HepG2 (cell line): ENCODE measurements around the gene FANCD2. TPM values are rescaled to one million over a fixed set of nuclear protein-coding genes. Genes with fewer than 3 reads are reported as not detected.

ENCODE experiments used
- ATAC-seq: fragments of 200-7000 bp; cut with Tn5 transposase; 3 replicates; pipeline ENCODE4 v1.9.1; 2020; ENCODE audit warnings: mild to moderate bottlenecking, moderate library complexity
- BruUV-seq: library from RNA; stranded (reverse); fragments of 400-500 nt; replicated peaks from 2 replicates; lab custom pipeline; 2021; lab: Mats Ljungman, UMichigan
- CTCF ChIA-PET: fragments of 300-600 bp; formaldehyde crosslinking; extraction: SDS; loops from one replicate; lab custom pipeline; 2021; ENCODE audit warnings: low total read pairs, inconsistent platforms, low intra/inter-chr PET ratio; lab: Yijun Ruan, JAX
- POLR2A ChIA-PET: fragments of 350-600 bp; sonication (Branson Sonifier 250); formaldehyde crosslinking; loops from one replicate; lab custom pipeline; 2020; ENCODE audit warnings: antibody characterized with exemption, inconsistent platforms; lab: Yijun Ruan, JAX
- DNase-seq: peaks from one replicate; pipeline ENCODE4 v3.0.0-alpha.2; 2015; ENCODE audit warnings: low spot score
- FAIRE-seq: peaks from 3 replicates; lab custom pipeline; 2011; peaks lifted over from hg19 to GRCh38; lab: Jason Lieb, UNC
- H2AFZ ChIP-seq: one replicate; pipeline ENCODE4 v1.6.1; 2011; ENCODE audit warnings: low read length, inconsistent platforms
- H3K27ac ChIP-seq: fragments of 300-600 bp; 3 replicates; pipeline ENCODE4 v1.8.0; 2011; ENCODE audit warnings: mixed run types, mild to moderate bottlenecking, mixed read lengths, low read length, inconsistent platforms; ENCODE audit not compliant: insufficient read depth; ENCODE audit errors: extremely low read length
- H3K27me3 ChIP-seq, 2 experiments: fragments of 200-600 bp in 1 of 2; 2 replicates in 1 of 2; 3 replicates in 1 of 2; pipeline versions ENCODE4 v1.6.0 to v1.8.0; 2011; ENCODE audit warnings: low read length in 2 of 2, mild to moderate bottlenecking in 2 of 2, moderate library complexity in 2 of 2, inconsistent platforms in 1 of 2; ENCODE audit not compliant: insufficient read depth in 2 of 2, control insufficient read depth in 1 of 2
- H3K36me3 ChIP-seq, 2 experiments: fragments of 200-600 bp in 1 of 2; replicated peaks in 1 of 2; 2 replicates in 1 of 2; 3 replicates in 1 of 2; pipeline versions ENCODE4 v1.5.1 to v1.8.0; 2011; ENCODE audit warnings: low read length in 2 of 2, inconsistent platforms in 1 of 2; ENCODE audit not compliant: insufficient read depth in 2 of 2, control insufficient read depth in 1 of 2
- H3K4me1 ChIP-seq: 2 replicates; pipeline ENCODE4 v1.5.1; 2012; ENCODE audit warnings: low read length, inconsistent platforms; ENCODE audit not compliant: insufficient read depth
- H3K4me2 ChIP-seq: 2 replicates; pipeline ENCODE4 v1.6.0; 2011; ENCODE audit warnings: low read depth, low read length, inconsistent platforms
- H3K4me3 ChIP-seq, 3 experiments: fragments of 200-600 bp in 1 of 3; sonication (generic), shearing (Covaris generic) in 1 of 3; replicated peaks in 1 of 3; 2 replicates each; pipeline ENCODE4 v1.5.1; 2011 to 2016; ENCODE audit warnings: low read length in 3 of 3, inconsistent platforms in 2 of 3, low read depth in 2 of 3, mild to moderate bottlenecking in 2 of 3, control low read depth in 1 of 3, mixed read lengths in 1 of 3; ENCODE audit not compliant: insufficient read depth in 1 of 3
- H3K79me2 ChIP-seq: one replicate; pipeline ENCODE4 v1.6.1; 2011; ENCODE audit warnings: low read length, inconsistent platforms; ENCODE audit not compliant: insufficient read depth
- H3K9ac ChIP-seq: 2 replicates; pipeline ENCODE4 v1.6.0; 2011; ENCODE audit warnings: mild to moderate bottlenecking, low read depth, low read length, inconsistent platforms; ENCODE audit not compliant: insufficient read depth
- H3K9me3 ChIP-seq: 2 replicates; pipeline ENCODE4 v1.5.1; 2012; ENCODE audit warnings: mild to moderate bottlenecking, low read length
- H4K20me1 ChIP-seq: 2 replicates; pipeline ENCODE4 v1.6.0; 2011; ENCODE audit warnings: inconsistent platforms, mild to moderate bottlenecking, low read length, moderate library complexity; ENCODE audit not compliant: insufficient read depth
- AGO1 ChIP-seq: fragments of 200-400 bp; formaldehyde crosslinking; IDR thresholded peaks from 2 replicates; pipeline ENCODE4 v1.6.1; 2017; ENCODE audit warnings: mild to moderate bottlenecking, low read depth, low read length, moderate library complexity; ENCODE audit not compliant: poor library complexity, severe bottlenecking
- ARID2 ChIP-seq: sonication (generic); formaldehyde crosslinking; IDR thresholded peaks from 2 replicates; pipeline ENCODE4 v1.8.1; 2022; ENCODE audit warnings: mild to moderate bottlenecking, missing genetic modification reagents, borderline replicate concordance
- FOSL2 ChIP-seq: sonication (generic); formaldehyde crosslinking; IDR thresholded peaks from 2 replicates; pipeline ENCODE4 v1.4.0; 2020; ENCODE audit warnings: missing genetic modification reagents
- FOXK1 ChIP-seq: sonication (generic); formaldehyde crosslinking; IDR thresholded peaks from 2 replicates; pipeline ENCODE4 v1.4.0; 2020; ENCODE audit warnings: low read depth, missing genetic modification reagents, borderline replicate concordance
- JUND ChIP-seq: sonication (generic); formaldehyde crosslinking; IDR thresholded peaks from 2 replicates; pipeline ENCODE4 v1.8.0; 2022; ENCODE audit warnings: mild to moderate bottlenecking, missing genetic modification reagents
- NFRKB ChIP-seq: fragments of 450-650 bp; IDR thresholded peaks from 2 replicates; pipeline ENCODE4 v1.6.1; 2017
- POLR2A ChIP-seq, 2 experiments: IDR thresholded peaks; 2 replicates each; pipeline ENCODE4 v1.6.1; 2011; ENCODE audit warnings: low read depth in 2 of 2, low read length in 2 of 2, mild to moderate bottlenecking in 1 of 2, moderate library complexity in 1 of 2; ENCODE audit not compliant: insufficient read depth in 1 of 2
- RBFOX2 ChIP-seq: fragments of 200-400 bp; formaldehyde crosslinking; IDR thresholded peaks from 2 replicates; pipeline ENCODE4 v1.6.1; 2017; ENCODE audit warnings: low read depth, mild to moderate bottlenecking, low read length
- THYN1 ChIP-seq: sonication (generic); formaldehyde crosslinking; IDR thresholded peaks from 2 replicates; pipeline ENCODE4 v1.8.1; 2023; ENCODE audit warnings: low read depth, mild to moderate bottlenecking, moderate library complexity, missing genetic modification reagents, borderline replicate concordance
- ZBTB7B ChIP-seq: sonication (generic); formaldehyde crosslinking; IDR thresholded peaks from 2 replicates; pipeline ENCODE4 v1.4.0; 2020; ENCODE audit warnings: missing genetic modification reagents
- ZFP62 ChIP-seq: sonication (generic); formaldehyde crosslinking; IDR thresholded peaks from 2 replicates; pipeline ENCODE4 v1.4.0; 2020; ENCODE audit warnings: missing genetic modification reagents
- ZNF101 ChIP-seq: sonication (generic); formaldehyde crosslinking; IDR thresholded peaks from 2 replicates; pipeline ENCODE4 v1.4.0; 2020; ENCODE audit warnings: mild to moderate bottlenecking, low read depth, missing genetic modification reagents, borderline replicate concordance
- ZNF674 ChIP-seq: sonication (generic); formaldehyde crosslinking; IDR thresholded peaks from 2 replicates; pipeline ENCODE4 v1.5.0; 2020; ENCODE audit warnings: low read depth, mild to moderate bottlenecking, missing genetic modification reagents
- ZNF737 ChIP-seq: sonication (generic); formaldehyde crosslinking; IDR thresholded peaks from 2 replicates; pipeline ENCODE4 v1.5.0; 2020; ENCODE audit warnings: missing genetic modification reagents, mild to moderate bottlenecking, borderline replicate concordance
- WGBS: methylation state at CpG from one replicate; pipeline ENCODE4 v1.1.6; 2017; ENCODE audit warnings: low lambda C conversion rate; 5-methylcytosine and 5-hydroxymethylcytosine counted together
- in situ Hi-C: cut with HindIII; loops from 2 replicates; pipeline ENCODE4 v1.10.0; 2017; ENCODE audit warnings: low pct_unique_long_range_greater_than_20kb; ENCODE audit not compliant: extremely low pct_ligation_motif_present
- intact Hi-C: fragments of 100-400 bp; cut with micrococcal nuclease; formaldehyde crosslinking; loops from one replicate; pipeline ENCODE4 v1.10.0; 2022; ENCODE audit not compliant: unreplicated experiment
- polyA plus RNA-seq, 8 experiments: library from polyadenylated mRNA; depleted of rRNA in 3 of 8; stranded (reverse) in 7 of 8; unstranded in 1 of 8; fragments of >200 nt; fragmentation: Illumina TruSeq in 4 of 8; extraction: Trizol in 4 of 8; gene quantifications; 2 replicates each; pipeline versions ENCODE4 v1.2.1 to v1.2.3, GENCODE V29; 2011 to 2016; ENCODE audit warnings: low read depth in 4 of 8, missing spikeins in 1 of 8, mixed read lengths in 1 of 8; ENCODE audit not compliant: insufficient read depth in 1 of 8
- total RNA-seq, 5 experiments: library from RNA; depleted of rRNA; stranded (reverse); fragments of >200 nt; fragmentation: Illumina TruSeq; extraction: Trizol; gene quantifications; 2 replicates each; pipeline ENCODE4 v1.2.3, GENCODE V29; 2016; ENCODE audit warnings: low read depth in 1 of 5
- TF ChIP-seq, protein P1 (sequence below): sonication (generic); formaldehyde crosslinking; conservative IDR thresholded peaks from 2 replicates; pipeline ENCODE4 v1.5.0; 2020; ENCODE audit warnings: missing genetic modification reagents
- TF ChIP-seq, protein P2 (sequence below): sonication (generic); formaldehyde crosslinking; IDR thresholded peaks from 2 replicates; pipeline ENCODE4 v1.9.0; 2021; ENCODE audit warnings: missing genetic modification reagents, borderline replicate concordance

Gene FANCD2
- total and polyA plus RNA-seq, 2 of the 13 experiments (the other 11 are each of a cell fraction or from before 2014, with no cell fraction given), result 10.1 to 42.0 TPM

DNA sequence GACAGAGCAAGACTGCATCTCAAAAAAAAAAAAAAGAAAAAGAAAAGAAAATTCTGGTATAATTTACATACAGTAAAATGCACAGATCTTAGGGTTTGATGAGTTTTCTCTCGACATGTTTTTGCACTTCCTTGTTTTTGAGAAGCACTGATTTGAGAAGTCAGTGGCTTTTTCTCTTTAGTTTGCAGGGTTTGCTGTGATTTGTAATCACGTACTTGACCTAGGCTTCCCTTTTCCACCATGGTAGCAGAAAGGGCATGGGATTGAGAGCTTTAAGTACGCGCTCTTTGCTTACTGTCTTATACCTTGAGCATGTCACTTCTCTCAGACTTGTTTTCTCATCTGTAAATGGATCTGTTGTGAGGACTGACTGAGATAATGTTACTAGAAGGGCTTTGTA lies 119.4 kb downstream of the FANCD2 start:
- H3K4me1 ChIP-seq, result peaks cover 45% of the 10 kb centered on the region
- peaks cover 49% of the 10 kb centered on the region for H3K79me2 ChIP-seq
- in situ Hi-C loops, result no loop called here
- intact Hi-C loops, result no loop called here
- CTCF ChIA-PET, result no interaction called here
- BruUV-seq, result no TSS peak
- H3K9ac ChIP-seq, result no peak overlapping the region
- H3K27ac ChIP-seq, result no peak overlapping the region
- 89% methylated on average over 4 of the region's 4 CpGs for WGBS
- TF ChIP-seq, protein P1, sequence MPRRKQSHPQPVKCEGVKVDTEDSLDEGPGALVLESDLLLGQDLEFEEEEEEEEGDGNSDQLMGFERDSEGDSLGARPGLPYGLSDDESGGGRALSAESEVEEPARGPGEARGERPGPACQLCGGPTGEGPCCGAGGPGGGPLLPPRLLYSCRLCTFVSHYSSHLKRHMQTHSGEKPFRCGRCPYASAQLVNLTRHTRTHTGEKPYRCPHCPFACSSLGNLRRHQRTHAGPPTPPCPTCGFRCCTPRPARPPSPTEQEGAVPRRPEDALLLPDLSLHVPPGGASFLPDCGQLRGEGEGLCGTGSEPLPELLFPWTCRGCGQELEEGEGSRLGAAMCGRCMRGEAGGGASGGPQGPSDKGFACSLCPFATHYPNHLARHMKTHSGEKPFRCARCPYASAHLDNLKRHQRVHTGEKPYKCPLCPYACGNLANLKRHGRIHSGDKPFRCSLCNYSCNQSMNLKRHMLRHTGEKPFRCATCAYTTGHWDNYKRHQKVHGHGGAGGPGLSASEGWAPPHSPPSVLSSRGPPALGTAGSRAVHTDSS, result no peak
- TF ChIP-seq POLR2A (IDR thresholded peaks at IDR 0.05; ENCODE audit: insufficient read depth in 1 of 2, low read depth in 2 of 2, low read length in 2 of 2) (0 out of 4 replicates have a peak, but pooled peaks of 1 of the 2 experiments have one; percentile 18), RBFOX2 (0 out of 2 replicates have a peak, but pooled peaks have one; percentile 16), ZBTB7B (CRISPR knock-in tag) (no peak)
- DNase-seq (no peak), ATAC-seq (no peak), FAIRE-seq (no peak)
- no peak overlapping the region for H2AFZ ChIP-seq
- no peak overlapping the region for H3K4me3 ChIP-seq
- peaks cover 29% of the 10 kb centered on the region for H4K20me1 ChIP-seq
- H3K4me2 ChIP-seq, result peak overlapping the region; percentile 20; the same call in 1 of the 2 replicates
- POLR2A ChIA-PET, result interaction anchor here (1.3 kb wide), 1 partner anchor 40 kb away, joined by 3 read pairs; no protein-coding TSS in a partner anchor
- peaks cover 12 to 28% of the 10 kb centered on the region in 2 experiments; a peak in 4 of 5 replicates for H3K36me3 ChIP-seq
- H3K27me3 ChIP-seq, result no peaks in the 10 kb centered on the region
- H3K9me3 ChIP-seq, result no peaks in the 10 kb centered on the region

DNA sequence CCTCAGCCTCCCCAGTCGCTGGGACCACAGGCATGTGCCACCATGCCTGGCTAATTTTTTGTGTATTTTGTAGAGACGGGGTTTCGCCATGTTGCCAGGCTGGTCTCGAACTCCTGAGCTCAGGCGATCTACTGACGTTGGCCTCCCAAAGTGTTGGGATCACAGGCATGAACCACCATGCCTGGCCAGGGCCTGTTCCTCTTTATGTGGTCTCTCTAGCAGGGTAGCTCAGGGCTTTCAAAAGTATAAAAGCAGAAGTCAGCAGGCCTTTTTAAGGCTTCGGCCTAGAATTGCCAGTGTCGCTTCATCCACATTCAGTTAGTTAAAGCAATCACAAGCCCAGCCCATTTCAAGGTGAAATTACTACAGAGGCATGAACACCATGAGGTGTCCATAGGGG lies 123.0 kb downstream of the FANCD2 start:
- H3K36me3 ChIP-seq, result peaks cover 14 to 43% of the 10 kb centered on the region in 2 experiments; a peak in 4 of 5 replicates
- no peak for DNase-seq
- peaks cover 11% of the 10 kb centered on the region for H4K20me1 ChIP-seq
- in situ Hi-C loops (no loop called here), intact Hi-C loops (no loop called here)
- H3K4me3 ChIP-seq, result no peak overlapping the region
- ChIA-PET CTCF (no interaction called here), POLR2A (no interaction called here)
- H3K9ac ChIP-seq, result no peak overlapping the region
- no peak for FAIRE-seq
- H3K4me1 ChIP-seq, result peaks cover 22% of the 10 kb centered on the region
- ATAC-seq, result no peak
- no peak overlapping the region for H3K27ac ChIP-seq
- BruUV-seq, result no TSS peak
- no peak overlapping the region for H2AFZ ChIP-seq
- no peaks in the 10 kb centered on the region for H3K9me3 ChIP-seq
- H3K79me2 ChIP-seq, result peaks cover 25% of the 10 kb centered on the region
- no peak overlapping the region for H3K4me2 ChIP-seq
- 97% methylated on average over 8 of the region's 8 CpGs for WGBS
- H3K27me3 ChIP-seq, result no peaks in the 10 kb centered on the region
- TF ChIP-seq FOSL2 (CRISPR knock-in tag), result no peak
- no peak for TF ChIP-seq AGO1
- no peak for TF ChIP-seq ZNF737
- TF ChIP-seq JUND (CRISPR knock-in tag), result no peak
- TF ChIP-seq, protein P2, sequence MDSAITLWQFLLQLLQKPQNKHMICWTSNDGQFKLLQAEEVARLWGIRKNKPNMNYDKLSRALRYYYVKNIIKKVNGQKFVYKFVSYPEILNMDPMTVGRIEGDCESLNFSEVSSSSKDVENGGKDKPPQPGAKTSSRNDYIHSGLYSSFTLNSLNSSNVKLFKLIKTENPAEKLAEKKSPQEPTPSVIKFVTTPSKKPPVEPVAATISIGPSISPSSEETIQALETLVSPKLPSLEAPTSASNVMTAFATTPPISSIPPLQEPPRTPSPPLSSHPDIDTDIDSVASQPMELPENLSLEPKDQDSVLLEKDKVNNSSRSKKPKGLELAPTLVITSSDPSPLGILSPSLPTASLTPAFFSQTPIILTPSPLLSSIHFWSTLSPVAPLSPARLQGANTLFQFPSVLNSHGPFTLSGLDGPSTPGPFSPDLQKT (CRISPR knock-in tag), result no peak
- TF ChIP-seq THYN1 (CRISPR knock-in tag), result no peak
- no peak for TF ChIP-seq NFRKB
- TF ChIP-seq ZFP62 (CRISPR knock-in tag), result no peak
- no peak for TF ChIP-seq ARID2 (CRISPR knock-in tag)
- no peak for TF ChIP-seq ZNF674 (CRISPR knock-in tag)
- no peak for TF ChIP-seq ZNF101 (CRISPR knock-in tag)
- TF ChIP-seq FOXK1, result no peak
